ENCODE measurements around the gene MARF1.
"Not testable (repeated sequence)": the region's sequence is repeated elsewhere in the genome, so short reads cannot be mapped to it uniquely, and the experiment has no call there.

MARF1 gene

GRCh38 chr16:15643048-15643945, at the start of gene MARF1:
Gene MARF1 (minus strand): TSS chr16:15643154. CDS start chr16:15639233, 3,921 bp downstream.
- DNase-seq = peak; percentile 95

- not testable (repeated sequence) for DNase-seq
These were observed 49.6 kb upstream of the MARF1 start for GRCh38 chr16:15692508-15692907.

- DNase-seq = no peak
These were observed 48.1 kb upstream of the MARF1 start for GRCh38 chr16:15691046-15691445.

GRCh38 chr16:15690296-15690695, 47.3 kb upstream of the MARF1 start:
- no peak for DNase-seq

- no peak for DNase-seq
These were observed 46.3 kb upstream of the MARF1 start for GRCh38 chr16:15689290-15689689.

- DNase-seq = no peak
These were observed 43.3 kb upstream of the MARF1 start for GRCh38 chr16:15686287-15686686.

GRCh38 chr16:15682105-15682570, 39.2 kb upstream of the MARF1 start:
- DNase-seq = peak; percentile 80

- DNase-seq = no peak
These were observed 34.5 kb upstream of the MARF1 start for GRCh38 chr16:15677447-15677846.

GRCh38 chr16:15676506-15676905, 33.6 kb upstream of the MARF1 start:
- DNase-seq = no peak

- DNase-seq = no peak
These were observed 31.6 kb upstream of the MARF1 start for GRCh38 chr16:15674571-15674970.

GRCh38 chr16:15672514-15673167, 29.7 kb upstream of the MARF1 start:
- DNase-seq = peak; percentile 51

- not testable (repeated sequence) for DNase-seq
These were observed 29.2 kb upstream of the MARF1 start for GRCh38 chr16:15672127-15672513.

- DNase-seq = no peak
These were observed 28.7 kb upstream of the MARF1 start for GRCh38 chr16:15671530-15672117.

GRCh38 chr16:15667091-15667742, 24.3 kb upstream of the MARF1 start:
- no peak for DNase-seq

GRCh38 chr16:15665107-15665506, 22.2 kb upstream of the MARF1 start:
- no peak for DNase-seq

- DNase-seq = no peak
These were observed 17.2 kb upstream of the MARF1 start for GRCh38 chr16:15660203-15660601.

GRCh38 chr16:15658556-15658955, 15.6 kb upstream of the MARF1 start:
- no peak for DNase-seq

- DNase-seq = no peak
These were observed 15.2 kb upstream of the MARF1 start for GRCh38 chr16:15658149-15658548.

- DNase-seq = not testable (repeated sequence)
These were observed 12.6 kb upstream of the MARF1 start for GRCh38 chr16:15655561-15655960.

GRCh38 chr16:15654591-15654990, 11.6 kb upstream of the MARF1 start:
- DNase-seq = no peak

GRCh38 chr16:15653227-15653626, 10.3 kb upstream of the MARF1 start:
- no peak for DNase-seq

- no peak for DNase-seq
These were observed 9.5 kb upstream of the MARF1 start for GRCh38 chr16:15652293-15653001.

Measured in hematopoietic multipotent progenitor cell treated with erythropoietin and hydrocortisone succinate and interleukin-3 and kit ligand, for 8 days (in vitro differentiated cells).